OCI-M2 (cell line): ENCODE results near the gene ADAMTS13.

Source experiments
- DNase-seq: peaks from one replicate; lab custom pipeline; 2025; ENCODE audit not compliant: unreplicated experiment; lab: John Stamatoyannopoulos, UW

Gene ADAMTS13

GRCh38 chr9:133470988-133471387, 48.8 kb downstream of the ADAMTS13 start:
- DNase-seq = no peak

GRCh38 chr9:133471551-133472276, 49.5 kb downstream of the ADAMTS13 start:
- DNase-seq = no peak

GRCh38 chr9:133472277-133472645, 50.1 kb downstream of the ADAMTS13 start:
- no peak for DNase-seq

GRCh38 chr9:133472753-133473378, 50.7 kb downstream of the ADAMTS13 start:
- no peak for DNase-seq

GRCh38 chr9:133473743-133474142, 51.6 kb downstream of the ADAMTS13 start:
- DNase-seq = no peak

GRCh38 chr9:133474215-133474614, 52.0 kb downstream of the ADAMTS13 start:
- no peak for DNase-seq

- DNase-seq = no peak
Measured at GRCh38 chr9:133474853-133475252, 52.7 kb downstream of the ADAMTS13 start.

- DNase-seq = no peak
Measured at GRCh38 chr9:133475292-133476012, 53.3 kb downstream of the ADAMTS13 start.

GRCh38 chr9:133476036-133476931, 54.1 kb downstream of the ADAMTS13 start:
- DNase-seq = no peak

GRCh38 chr9:133476941-133477340, 54.8 kb downstream of the ADAMTS13 start:
- no peak for DNase-seq

GRCh38 chr9:133477461-133477860, 55.3 kb downstream of the ADAMTS13 start:
- DNase-seq = no peak

- no peak for DNase-seq
Measured at GRCh38 chr9:133477992-133478850, 56.1 kb downstream of the ADAMTS13 start.

GRCh38 chr9:133478851-133479711, 56.9 kb downstream of the ADAMTS13 start, which contains the start of gene SLC2A6:
TSS of gene SLC2A6 (minus strand) at chr9:133479099. CDS start at chr9:133479059, 40 bp downstream.
- no peak for DNase-seq

- DNase-seq = no peak
Measured at GRCh38 chr9:133483611-133484010, 61.4 kb downstream of the ADAMTS13 start.

GRCh38 chr9:133484671-133485437, 62.7 kb downstream of the ADAMTS13 start:
- DNase-seq = no peak

GRCh38 chr9:133485531-133486260, 63.5 kb downstream of the ADAMTS13 start:
- no peak for DNase-seq

GRCh38 chr9:133487331-133487725, 65.2 kb downstream of the ADAMTS13 start:
- DNase-seq = no peak
